ENCODE measurements around the gene TDRD15.
"Not testable (repeated sequence)": the region's sequence is repeated elsewhere in the genome, so short reads cannot be mapped to it uniquely, and the experiment has no call there.

Gene TDRD15

DNA sequence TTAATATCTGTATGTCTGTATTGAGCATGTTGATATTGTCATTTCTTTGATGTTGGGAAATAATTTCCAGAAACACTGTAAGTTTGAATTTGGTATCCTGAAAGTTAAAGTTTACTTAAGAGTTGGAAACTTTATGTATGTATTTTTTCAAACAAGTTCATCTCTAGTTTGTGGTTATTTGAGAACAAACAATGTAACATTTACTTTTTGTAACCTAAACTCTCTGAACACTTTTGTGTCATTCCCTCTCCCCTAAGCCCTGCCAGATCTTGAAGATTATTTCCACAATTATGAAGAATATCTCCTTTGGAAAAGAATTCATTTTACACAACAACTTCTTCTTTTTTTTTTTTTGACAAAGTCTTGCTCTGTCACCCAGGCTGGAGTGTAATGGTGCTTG is 24.9 kb downstream of the TDRD15 start:
- no peak for DNase-seq

DNA sequence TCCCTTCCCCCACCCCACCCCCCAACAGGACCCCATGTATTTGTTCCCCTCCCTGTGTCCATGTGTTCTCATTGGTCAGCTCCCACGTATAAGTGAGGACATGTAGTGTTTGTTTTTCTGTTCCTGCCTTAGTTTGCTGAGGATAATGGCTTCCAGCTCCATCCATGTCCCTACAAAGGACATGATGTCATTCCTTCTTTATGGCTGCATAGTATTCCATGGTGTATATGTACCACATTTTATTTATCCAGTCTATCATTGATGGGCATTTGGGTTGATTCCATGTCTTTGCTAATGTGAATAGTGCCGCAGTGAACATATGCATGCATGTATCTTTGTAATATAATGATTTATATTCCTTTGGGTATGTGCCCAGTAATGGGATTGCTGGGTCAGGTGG is 27.5 kb downstream of the TDRD15 start:
- DNase-seq = not testable (repeated sequence)

DNA sequence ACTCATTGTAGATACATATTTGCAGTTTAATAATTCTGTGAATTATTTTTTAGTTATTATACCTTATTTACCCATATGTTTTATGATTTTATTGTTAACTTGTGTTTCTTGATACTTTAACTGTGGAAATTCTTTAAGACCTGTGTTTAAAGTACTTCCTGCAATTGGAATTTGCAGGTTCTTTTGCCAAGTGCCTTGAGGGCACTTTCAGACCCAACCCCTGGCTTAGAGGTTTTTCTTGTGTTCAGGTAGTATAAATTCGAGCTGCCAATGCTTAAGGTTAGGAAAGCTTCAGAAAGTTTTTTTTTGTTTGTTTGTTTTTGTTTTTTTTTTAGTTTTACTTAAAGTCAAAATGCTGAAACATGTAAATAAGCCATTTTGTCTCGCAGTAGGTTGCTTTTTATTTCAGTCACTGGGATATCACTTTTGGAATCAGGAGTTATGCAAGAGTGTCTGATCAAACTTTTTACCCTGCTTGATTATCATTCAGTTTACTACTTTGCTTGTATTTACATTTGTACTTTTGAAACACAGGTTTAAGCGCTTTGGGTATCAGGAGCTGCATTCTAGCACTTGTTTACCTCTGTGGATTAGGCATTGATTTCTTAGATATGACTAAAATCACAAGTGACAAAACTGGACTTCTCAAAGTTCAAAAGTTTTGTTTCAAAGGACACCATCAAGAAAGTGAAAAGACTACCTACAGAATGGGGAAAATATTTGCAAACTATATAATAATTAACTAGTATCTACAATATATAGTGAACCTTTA is 31.8 kb downstream of the TDRD15 start:
- no peak for DNase-seq

DNA sequence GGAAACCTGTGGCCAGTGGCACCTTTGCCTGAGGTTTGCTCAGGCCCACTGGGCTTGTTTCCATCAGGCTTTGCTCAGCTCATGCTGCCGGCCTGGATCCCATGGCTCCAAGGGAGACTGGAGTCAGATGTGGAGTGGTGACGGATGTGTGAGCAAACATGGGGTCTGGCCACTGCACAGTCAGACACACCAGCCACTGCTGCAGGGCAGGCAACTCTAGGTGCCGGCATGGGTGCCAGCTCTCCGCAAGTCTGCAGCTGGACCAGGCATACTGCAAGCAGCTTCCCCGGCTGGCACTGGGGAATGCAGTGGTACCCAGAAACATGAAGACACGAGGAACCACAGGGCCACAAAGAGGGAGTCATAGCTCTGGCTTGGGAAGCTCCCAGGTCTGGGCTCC is 37.4 kb downstream of the TDRD15 start:
- DNase-seq = no peak

DNA sequence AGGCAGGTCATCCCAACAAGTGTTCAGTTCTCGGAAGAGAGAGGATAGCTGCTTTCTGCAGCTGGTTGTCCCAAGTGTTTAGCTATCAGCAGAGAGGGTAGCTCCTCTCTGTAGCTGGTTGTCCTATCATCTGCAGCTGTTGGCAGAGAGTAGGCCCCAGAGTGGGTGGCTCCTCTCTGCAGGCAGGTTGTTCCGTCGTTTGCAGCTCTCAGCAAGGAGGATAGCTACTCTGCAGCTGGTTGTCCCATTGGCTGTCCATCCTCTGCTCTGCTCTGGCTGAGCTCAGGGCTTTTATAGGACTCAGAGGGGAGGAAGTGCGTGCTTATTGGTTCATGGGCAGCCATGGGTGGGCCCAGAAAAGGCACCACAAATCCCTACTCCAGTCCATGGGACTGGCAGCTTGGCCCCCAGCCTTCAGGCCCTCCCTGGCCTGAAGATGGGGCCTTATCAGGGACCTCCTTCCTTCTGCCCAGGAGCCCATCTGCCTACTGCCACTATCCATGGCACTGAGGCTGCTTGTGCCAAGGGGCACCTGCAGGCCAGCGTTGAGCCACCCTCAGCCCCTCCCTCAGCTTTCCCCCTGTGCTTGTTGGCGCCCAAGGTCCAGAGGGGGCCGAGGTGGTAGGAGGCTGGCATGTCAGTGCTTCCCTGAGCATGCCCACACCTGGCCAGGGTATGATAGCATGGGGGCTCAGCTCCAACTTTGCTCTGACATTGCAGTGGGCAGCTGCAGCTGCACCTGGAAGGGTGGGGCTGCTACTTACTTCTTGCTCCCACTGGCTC is 38.3 kb downstream of the TDRD15 start:
- no peak for DNase-seq

DNA sequence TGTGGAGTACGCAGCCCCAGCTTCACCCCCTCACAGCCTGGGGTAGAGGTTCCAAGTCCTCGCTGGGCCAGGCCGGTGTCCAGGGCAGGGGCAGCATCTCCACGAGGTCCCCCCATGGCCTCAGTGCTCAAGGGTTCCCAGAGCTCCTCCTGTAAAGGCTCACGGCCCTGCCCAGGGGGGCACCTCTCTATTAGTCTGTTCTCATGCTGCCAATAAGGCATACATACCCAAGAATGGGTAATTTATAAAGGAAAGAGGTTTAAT is 38.8 kb downstream of the TDRD15 start:
- no peak for DNase-seq

DNA sequence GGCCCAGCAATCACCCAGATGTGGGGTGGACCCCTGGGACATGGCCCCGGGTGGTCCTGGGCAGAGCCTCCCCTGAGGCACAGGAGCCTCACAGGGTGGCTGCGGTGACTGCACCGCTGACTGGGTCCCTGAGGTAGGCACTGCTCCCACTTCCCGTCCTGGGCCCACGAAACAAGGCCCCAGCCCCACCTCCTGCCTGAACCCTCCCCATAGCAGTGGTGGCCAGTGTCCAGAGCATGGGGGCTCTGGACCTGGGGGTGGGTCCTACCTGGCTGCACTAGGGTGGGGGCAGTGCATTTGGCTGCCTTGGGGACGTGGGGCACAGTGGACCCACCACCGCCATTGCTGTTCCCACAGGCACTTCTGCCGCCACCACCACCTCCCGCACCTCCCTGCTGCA is 39.4 kb downstream of the TDRD15 start:
- DNase-seq = no peak

DNA sequence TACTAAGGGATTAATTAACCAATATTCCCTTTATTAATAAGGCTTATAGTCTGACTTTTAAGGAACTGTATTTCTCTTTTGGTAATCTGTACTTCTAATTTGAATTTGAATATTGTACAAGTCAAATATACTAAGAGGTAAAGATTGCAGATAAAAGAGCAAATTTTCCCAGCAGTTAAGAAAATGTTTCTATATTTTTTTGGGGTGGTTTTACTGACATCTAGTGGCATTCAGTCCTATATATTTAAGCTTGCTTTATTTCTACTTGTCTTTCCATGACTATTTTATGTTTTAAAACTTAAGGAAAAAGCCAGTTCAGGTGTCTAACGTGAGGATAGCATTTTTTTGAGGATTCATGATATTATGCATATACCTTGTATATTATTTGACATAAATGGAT is 41.6 kb downstream of the TDRD15 start:
- DNase-seq = no peak

DNA sequence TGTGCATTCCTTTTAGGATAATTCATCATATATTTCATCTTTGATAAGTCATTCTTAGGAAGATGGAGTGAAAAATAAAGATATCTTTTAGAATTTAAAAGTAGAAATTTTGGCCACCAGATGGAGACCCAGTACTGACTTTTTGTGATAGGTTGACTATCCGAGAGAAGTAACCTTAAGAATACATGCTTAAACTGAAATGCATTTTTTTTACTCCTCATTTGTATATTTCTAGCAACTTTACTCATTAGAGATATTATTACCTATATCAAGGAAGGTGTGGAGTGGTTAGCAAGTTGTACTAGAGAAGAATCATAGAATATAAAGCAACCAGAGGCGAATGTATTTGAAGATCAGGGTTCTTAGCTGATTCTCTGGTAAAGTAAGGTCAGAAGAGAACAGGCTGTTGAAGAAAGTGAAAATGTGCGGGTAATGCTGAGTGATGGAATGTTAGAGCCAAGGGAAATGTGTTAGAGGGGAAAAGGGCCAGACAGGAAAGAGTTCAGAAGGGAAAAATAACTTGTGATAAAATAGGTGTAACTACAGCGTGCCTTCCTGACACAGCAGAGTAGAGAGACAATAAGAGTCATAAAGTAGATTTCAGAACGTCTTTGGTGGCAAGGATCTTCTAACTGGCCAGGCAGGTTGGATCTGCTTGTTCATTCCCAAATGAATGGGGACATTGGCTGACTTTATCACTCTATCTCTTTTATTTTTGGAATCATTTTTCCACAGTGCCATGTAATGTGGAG is 52.3 kb downstream of the TDRD15 start:
- no peak for DNase-seq

DNA sequence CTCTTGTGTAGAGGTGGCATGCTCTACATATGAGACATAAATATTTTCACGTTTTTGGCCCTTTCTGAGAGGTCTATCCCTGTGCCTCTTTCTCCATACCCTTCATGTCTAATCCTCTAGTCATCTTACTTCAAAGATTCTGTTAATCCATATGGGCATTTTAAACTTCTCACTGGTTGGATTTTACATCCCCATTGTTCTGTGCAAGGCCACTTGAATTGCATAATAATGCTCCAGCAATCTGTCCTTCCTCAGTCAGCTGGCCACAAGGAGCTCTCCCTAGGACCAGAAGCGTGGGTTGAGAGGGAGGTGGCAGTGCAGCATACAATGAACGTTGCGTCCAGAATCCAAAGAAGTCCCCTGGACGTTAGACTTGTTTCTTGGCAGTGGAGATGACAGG is 58.2 kb downstream of the TDRD15 start:
- no peak for DNase-seq

DNA sequence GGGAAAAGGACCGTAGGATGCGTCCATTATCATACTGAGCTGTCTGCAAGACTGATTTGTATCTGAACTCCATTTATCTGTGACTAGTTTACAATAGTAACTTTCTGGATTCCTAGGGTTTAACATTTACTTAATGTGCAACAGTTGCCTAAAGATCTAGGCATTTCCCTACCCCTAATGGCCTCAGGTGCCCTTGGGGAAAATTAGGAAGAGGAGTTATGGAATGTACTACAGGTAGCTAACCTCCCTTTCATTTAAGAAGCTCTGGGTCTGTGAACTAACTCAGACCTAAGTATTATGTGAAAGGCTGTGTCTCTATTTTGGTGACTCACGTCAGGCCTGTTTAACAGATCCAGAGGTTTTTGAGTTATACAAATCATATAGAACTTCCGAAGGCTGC is 59.5 kb downstream of the TDRD15 start:
- no peak for DNase-seq

DNA sequence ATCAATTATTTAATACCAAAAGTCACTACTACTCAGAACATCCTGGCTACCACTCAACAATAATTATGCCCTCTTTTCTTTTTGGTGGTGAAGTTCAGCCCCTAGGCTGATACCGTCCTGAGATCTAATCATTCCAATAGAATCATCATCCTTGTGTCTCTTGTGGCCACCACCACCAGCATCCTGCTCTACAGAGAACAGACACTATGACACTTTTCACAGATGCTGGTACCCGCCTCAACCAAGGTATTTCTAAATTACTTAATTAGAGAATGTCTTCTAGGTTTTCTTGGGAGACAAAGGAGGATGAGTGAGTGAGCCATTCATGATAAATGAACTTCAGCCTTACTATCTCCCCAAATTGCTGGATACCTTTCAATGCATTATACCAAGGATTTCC is 60.0 kb downstream of the TDRD15 start:
- DNase-seq = no peak

DNA sequence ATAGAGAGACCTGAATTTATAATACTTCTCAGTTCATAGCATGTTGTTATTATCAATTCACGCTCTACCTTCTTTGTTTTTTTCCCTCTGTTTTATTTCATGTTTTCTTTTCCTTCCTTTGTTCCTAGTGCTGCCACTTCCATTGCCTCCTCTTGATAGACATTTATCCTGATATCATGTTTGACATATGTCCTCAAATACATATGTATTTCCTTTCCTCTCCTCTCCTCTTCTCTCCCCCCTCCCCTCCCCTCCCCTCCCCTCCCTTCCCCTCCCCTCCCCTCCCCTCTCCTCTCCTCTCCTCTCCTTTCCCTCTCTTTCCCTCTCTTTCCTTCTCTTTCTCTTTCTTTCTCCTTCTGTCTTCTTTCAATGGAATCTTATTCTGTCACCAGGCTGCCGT is 67.8 kb downstream of the TDRD15 start:
- DNase-seq = no peak

Data from CD4-positive, alpha-beta T cell treated with Interleukin-4 for 1 hour (primary cell).